Skeletal muscle tissue (tissue), 4 donors: ENCODE data around the gene OAS3. TPM values are rescaled to one million over a fixed set of nuclear protein-coding genes. Genes with fewer than 3 reads are reported as not detected.

ENCODE experiments used
- H3K27ac ChIP-seq: one replicate; pipeline ENCODE4 v1.7.0; 2013; ENCODE audit warnings: mild to moderate bottlenecking, low read depth, low read length, inconsistent platforms
- H3K27me3 ChIP-seq, 3 donors: one replicate each; pipeline ENCODE4 v1.7.0; 2013; ENCODE audit warnings: low read length in 3 of 3; ENCODE audit not compliant: control insufficient read depth in 3 of 3, insufficient read depth in 3 of 3
- H3K36me3 ChIP-seq, 3 donors: one replicate each; pipeline ENCODE4 v1.7.0; 2013; ENCODE audit warnings: low read length in 3 of 3; ENCODE audit not compliant: control insufficient read depth in 3 of 3, insufficient read depth in 3 of 3
- H3K4me1 ChIP-seq, 3 donors: one replicate each; pipeline ENCODE4 v1.7.0; 2013; ENCODE audit warnings: low read length in 3 of 3, mild to moderate bottlenecking in 3 of 3; ENCODE audit not compliant: control insufficient read depth in 3 of 3, insufficient read depth in 3 of 3
- H3K4me3 ChIP-seq, 3 donors: one replicate each; pipeline ENCODE4 v1.7.0; 2013; ENCODE audit warnings: low read length in 3 of 3
- H3K9ac ChIP-seq, 3 donors: one replicate each; pipeline ENCODE4 v1.7.0; 2013; ENCODE audit warnings: low read length in 3 of 3, mild to moderate bottlenecking in 3 of 3, moderate library complexity in 2 of 3, low read depth in 1 of 3
- H3K9me3 ChIP-seq, 3 donors: one replicate each; pipeline ENCODE4 v1.7.0; 2013; ENCODE audit warnings: low read length in 3 of 3; ENCODE audit not compliant: control insufficient read depth in 3 of 3
- total RNA-seq: library from RNA; depleted of rRNA; stranded (reverse); fragments of >200 nt; gene quantifications from one replicate; pipeline ENCODE4 v1.2.3, GENCODE V29; 2014
- donor health status: Osteomylitis.

OAS3 gene
- total RNA-seq, 1 donor from 2014 or later, result 6.3 TPM

DNA sequence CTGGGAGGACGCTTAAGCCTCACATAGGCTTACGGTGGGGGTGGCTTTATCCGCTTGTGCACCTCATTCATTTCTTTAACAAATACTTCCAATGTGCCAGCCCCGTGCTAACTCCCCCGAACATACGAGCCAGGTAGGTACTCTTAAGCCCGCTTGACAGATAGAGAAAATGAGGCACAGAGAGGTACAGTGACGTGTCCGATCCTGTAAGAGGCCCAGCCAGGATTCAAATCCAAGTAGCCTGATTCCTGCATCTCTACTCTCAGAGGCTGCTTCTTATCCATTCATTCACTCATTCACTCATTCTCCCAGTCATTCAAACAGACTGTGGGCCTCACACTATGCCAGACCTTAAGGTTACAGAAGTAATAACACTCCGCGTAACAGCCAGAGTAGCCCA is 477 bp downstream of the OAS3 start:
- H3K9me3 ChIP-seq, result no peaks in the 10 kb centered on the region
- H3K27ac ChIP-seq, result peak overlapping the region; percentile 32
- H3K4me3 ChIP-seq, result peak overlapping the region; percentile 74 to 88 (median 79)
- H3K27me3 ChIP-seq, result peaks cover 0 to 10% (median 0%) of the 10 kb centered on the region in 3 donors
- peak overlapping the region; percentile 47 to 82 (median 81) for H3K9ac ChIP-seq
- peaks cover 10 to 25% (median 12%) of the 10 kb centered on the region in 3 donors for H3K4me1 ChIP-seq
- H3K36me3 ChIP-seq, result peaks cover 0 to 2% (median 0%) of the 10 kb centered on the region in 3 donors

DNA sequence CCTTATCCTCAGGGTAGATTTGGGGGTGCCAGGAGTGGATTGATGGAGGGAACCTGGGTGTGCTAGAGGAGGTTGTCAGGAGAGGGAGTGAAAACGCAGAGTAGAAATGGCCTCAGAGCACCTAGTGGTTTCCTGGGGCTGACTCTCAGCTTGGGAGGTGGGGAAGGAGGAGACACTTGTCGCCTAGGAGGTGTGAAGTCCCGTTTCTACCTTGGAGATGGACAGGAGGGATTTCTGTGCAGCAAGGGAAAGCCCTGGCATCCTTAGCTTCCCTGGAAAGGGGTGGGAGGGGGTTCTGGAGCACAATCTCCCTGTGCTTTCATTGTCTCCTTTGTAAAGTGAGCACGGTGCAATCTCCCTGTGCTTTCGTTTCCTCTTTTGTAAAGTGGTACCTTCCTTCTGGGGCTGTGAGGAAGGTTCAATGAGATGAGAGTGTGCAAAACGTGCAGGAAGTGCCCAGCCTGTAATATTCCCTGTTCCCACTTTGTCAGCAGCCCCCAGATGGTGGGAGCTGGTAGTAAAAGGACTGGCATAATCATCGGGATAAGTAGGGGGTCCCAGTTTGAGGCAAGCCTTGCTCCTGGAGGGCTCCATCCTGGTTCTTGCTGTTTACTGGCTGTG is 1.6 kb downstream of the OAS3 start:
- peaks cover 10 to 25% (median 12%) of the 10 kb centered on the region in 3 donors for H3K4me1 ChIP-seq
- peaks cover 0 to 4% (median 2%) of the 10 kb centered on the region in 3 donors for H3K36me3 ChIP-seq
- no peak overlapping the region for H3K27ac ChIP-seq
- peaks cover 0 to 10% (median 0%) of the 10 kb centered on the region in 3 donors for H3K27me3 ChIP-seq
- H3K9me3 ChIP-seq, result no peaks in the 10 kb centered on the region
- peak overlapping the region in 2 of 3 donors; percentile 19 to 29 for H3K4me3 ChIP-seq
- peak overlapping the region in 1 of 3 donors; percentile 1 for H3K9ac ChIP-seq

DNA sequence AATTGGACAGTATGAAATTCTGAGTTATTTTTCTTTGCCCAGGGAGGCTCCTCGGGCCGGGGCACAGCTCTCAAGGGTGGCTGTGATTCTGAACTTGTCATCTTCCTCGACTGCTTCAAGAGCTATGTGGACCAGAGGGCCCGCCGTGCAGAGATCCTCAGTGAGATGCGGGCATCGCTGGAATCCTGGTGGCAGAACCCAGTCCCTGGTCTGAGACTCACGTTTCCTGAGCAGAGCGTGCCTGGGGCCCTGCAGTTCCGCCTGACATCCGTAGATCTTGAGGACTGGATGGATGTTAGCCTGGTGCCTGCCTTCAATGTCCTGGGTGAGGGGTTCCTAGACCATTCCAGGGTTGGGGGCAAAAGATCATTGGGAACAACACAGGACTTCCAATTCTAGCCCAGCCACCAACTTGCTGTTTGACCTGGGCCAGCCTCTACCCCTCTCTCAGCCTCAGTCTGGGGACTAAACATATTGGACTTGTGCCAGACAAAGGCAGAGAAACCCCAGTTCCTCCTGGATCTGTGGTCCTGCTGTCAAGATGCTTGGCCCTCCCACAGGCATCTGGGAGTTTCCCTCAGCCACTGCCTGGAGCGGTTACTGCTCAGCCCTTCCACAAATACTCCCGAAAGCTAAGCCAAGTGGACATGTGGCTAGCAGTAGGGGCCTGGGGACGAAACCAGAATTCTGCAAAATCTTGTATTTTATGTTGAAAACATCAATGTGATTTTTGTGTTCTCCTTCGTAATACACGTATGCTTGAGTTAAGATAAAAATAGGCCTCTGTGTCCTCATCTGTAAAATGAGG is 3.5 kb downstream of the OAS3 start:
- peaks cover 10 to 25% (median 12%) of the 10 kb centered on the region in 3 donors for H3K4me1 ChIP-seq
- H3K36me3 ChIP-seq, result peaks cover 0 to 4% (median 2%) of the 10 kb centered on the region in 3 donors
- H3K9me3 ChIP-seq, result no peaks in the 10 kb centered on the region
- no peak overlapping the region for H3K9ac ChIP-seq
- no peak overlapping the region for H3K4me3 ChIP-seq
- H3K27ac ChIP-seq, result no peak overlapping the region
- H3K27me3 ChIP-seq, result peaks cover 0 to 10% (median 0%) of the 10 kb centered on the region in 3 donors

DNA sequence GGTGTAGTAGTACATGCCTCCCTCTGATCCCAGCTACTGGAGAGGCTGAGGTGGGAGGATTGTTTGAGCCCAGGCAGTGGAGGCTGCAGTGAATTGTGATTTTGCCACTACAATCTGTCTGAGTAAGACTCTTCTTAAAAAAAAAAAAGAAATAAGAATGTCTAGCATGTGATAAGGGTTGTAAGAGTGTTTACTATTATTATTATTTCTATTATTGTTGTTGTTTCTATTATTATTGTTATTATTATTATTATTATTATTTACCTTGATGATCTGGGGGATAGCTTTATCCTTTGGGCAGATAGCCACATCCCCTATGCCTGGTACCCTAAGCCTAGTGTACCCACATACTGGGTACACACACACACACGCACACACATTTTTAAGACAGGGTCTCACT is 4.3 kb downstream of the OAS3 start:
- H3K27ac ChIP-seq, result no peak overlapping the region
- peaks cover 10 to 25% (median 12%) of the 10 kb centered on the region in 3 donors for H3K4me1 ChIP-seq
- no peaks in the 10 kb centered on the region for H3K9me3 ChIP-seq
- peaks cover 0 to 4% (median 2%) of the 10 kb centered on the region in 3 donors for H3K36me3 ChIP-seq
- no peak overlapping the region for H3K4me3 ChIP-seq
- peaks cover 0 to 10% (median 0%) of the 10 kb centered on the region in 3 donors for H3K27me3 ChIP-seq
- H3K9ac ChIP-seq, result no peak overlapping the region

DNA sequence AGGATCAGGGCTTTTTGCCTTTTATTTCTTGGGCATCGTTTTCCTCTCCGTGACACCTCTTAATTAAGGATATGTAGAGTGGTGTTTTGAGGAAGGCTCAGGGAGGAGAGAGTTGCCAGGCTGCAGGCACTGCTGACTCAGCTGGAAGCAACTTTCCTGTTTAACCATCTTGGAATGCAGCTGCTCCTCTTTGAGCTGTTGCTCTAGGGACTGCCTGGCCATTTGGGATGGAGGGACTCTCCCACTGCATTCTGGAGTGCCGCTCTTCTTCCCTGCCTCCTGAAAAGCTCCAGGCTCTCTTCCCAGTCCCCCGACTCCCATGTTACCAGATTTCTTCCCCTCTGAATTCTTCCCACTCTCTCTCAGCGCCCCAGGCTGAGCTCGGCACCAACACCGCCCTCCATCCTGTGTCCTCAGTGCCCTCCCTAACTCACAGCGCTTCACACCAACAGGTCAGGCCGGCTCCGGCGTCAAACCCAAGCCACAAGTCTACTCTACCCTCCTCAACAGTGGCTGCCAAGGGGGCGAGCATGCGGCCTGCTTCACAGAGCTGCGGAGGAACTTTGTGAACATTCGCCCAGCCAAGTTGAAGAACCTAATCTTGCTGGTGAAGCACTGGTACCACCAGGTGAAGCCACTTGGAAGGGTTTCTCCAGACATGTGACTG is 5.9 kb downstream of the OAS3 start:
- Histone ChIP-seq H3K4me3 (no peak overlapping the region), H3K4me1 (peaks cover 5 to 13% (median 7%) of the 10 kb centered on the region in 3 donors), H3K9me3 (no peaks in the 10 kb centered on the region), H3K9ac (no peak overlapping the region), H3K27me3 (peaks cover 0 to 10% (median 0%) of the 10 kb centered on the region in 3 donors), H3K27ac (no peak overlapping the region), H3K36me3 (peaks cover 0 to 4% (median 2%) of the 10 kb centered on the region in 3 donors)

DNA sequence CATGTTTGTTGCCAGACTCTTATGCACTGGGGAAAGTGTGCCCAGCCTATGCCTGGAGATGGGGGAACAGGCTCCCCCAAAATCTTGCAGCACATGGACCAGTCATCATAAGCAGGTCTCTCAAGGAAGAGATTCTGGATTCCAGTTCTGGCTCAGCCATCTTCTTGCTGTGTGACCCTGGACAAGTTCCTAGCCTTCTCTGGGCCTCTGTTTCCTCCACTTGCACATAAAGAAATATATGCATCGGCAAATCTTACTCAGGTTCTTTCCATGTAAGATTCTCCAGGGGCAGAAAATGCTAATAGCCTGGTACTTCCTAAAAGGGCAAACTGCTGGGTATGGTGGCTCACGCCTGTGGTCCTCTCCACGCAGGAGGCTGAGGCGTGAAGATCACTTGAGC is 7.2 kb downstream of the OAS3 start:
- H3K9ac ChIP-seq, result no peak overlapping the region
- peaks cover 0 to 8% (median 5%) of the 10 kb centered on the region in 3 donors for H3K36me3 ChIP-seq
- H3K4me3 ChIP-seq, result no peak overlapping the region
- no peaks in the 10 kb centered on the region for H3K9me3 ChIP-seq
- no peak overlapping the region for H3K27ac ChIP-seq
- no peaks in the 10 kb centered on the region for H3K27me3 ChIP-seq
- no peaks in the 10 kb centered on the region for H3K4me1 ChIP-seq

DNA sequence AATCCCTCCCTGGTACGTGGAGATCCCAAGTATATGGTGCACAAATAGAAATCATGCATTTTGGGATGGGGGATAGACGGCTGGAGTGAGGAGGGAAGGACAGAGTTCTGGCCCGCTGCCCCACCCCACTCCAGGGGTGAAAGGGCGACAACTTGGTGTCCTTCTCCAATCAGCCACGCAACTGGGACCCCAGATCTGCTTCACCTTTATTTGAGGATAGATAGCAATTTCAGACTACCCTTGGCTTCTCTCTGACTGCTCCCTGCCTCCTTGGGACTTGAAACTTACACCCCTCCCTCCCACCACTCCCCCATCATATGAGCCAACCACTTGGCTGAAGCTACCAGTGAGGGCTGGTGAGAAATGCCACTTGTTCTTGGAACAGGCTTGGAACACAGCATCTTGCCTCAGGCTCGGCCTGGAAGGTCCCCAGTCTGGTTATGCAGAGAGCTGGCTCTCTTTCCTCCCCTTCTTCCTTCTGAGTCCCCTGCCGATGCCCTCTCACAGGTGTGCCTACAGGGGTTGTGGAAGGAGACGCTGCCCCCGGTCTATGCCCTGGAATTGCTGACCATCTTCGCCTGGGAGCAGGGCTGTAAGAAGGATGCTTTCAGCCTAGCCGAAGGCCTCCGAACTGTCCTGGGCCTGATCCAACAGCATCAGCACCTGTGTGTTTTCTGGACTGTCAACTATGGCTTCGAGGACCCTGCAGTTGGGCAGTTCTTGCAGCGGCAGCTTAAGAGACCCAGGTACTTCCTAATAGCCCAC is 8.1 kb downstream of the OAS3 start:
- Histone ChIP-seq H3K27me3 (no peaks in the 10 kb centered on the region), H3K4me1 (no peaks in the 10 kb centered on the region), H3K36me3 (peaks cover 0 to 10% (median 6%) of the 10 kb centered on the region in 3 donors), H3K27ac (no peak overlapping the region), H3K9ac (no peak overlapping the region), H3K9me3 (peaks cover 0 to 3% (median 0%) of the 10 kb centered on the region in 3 donors), H3K4me3 (no peak overlapping the region)

DNA sequence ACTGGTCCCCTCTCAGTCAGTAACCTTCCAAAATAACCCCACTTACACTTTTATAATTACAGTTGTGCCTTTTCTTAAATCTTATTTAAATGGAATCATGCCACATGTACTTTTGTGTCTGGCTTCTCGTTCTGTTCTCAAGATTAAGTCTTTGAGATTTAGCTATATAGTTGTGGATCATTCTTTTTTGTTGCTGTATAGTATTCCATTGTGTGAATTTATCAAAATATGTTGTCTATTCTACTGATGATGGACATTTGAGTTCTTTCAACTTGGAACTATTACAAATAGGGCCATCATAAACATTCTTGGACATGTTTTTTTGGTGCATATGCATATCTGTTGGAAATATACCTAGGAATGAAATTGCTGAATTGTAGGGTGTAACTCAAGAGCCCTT is 9.0 kb downstream of the OAS3 start:
- Histone ChIP-seq H3K36me3 (peaks cover 0 to 10% (median 4%) of the 10 kb centered on the region in 3 donors), H3K4me3 (no peak overlapping the region), H3K27ac (no peak overlapping the region), H3K9ac (no peak overlapping the region), H3K4me1 (no peaks in the 10 kb centered on the region), H3K9me3 (peaks cover 0 to 3% (median 0%) of the 10 kb centered on the region in 3 donors), H3K27me3 (no peaks in the 10 kb centered on the region)

DNA sequence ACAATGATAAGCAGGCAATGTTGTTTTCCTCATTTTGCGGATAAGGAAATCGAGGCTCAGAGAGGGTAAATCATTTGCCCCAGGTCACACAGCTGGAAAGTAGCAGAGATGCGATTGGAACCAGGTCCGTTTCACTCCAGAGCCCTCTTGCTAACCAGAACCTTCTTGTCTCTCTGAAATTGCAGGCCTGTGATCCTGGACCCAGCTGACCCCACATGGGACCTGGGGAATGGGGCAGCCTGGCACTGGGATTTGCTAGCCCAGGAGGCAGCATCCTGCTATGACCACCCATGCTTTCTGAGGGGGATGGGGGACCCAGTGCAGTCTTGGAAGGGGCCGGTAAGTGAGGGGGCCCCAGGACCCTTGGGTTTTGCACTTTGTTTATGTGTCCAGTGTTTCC is 9.5 kb downstream of the OAS3 start:
- Histone ChIP-seq H3K4me3 (no peak overlapping the region), H3K9ac (no peak overlapping the region), H3K36me3 (peaks cover 0 to 10% (median 4%) of the 10 kb centered on the region in 3 donors), H3K9me3 (peaks cover 0 to 3% (median 0%) of the 10 kb centered on the region in 3 donors), H3K27ac (no peak overlapping the region), H3K4me1 (no peaks in the 10 kb centered on the region), H3K27me3 (no peaks in the 10 kb centered on the region)
